Dermis blood vessel endothelial cell (primary cell): Measurements from ENCODE around the gene GPR37L1. TPM values are rescaled to one million over a fixed set of nuclear protein-coding genes. Genes with fewer than 3 reads are reported as not detected.

Source experiments
- DNase-seq: peaks from one replicate; pipeline ENCODE4 v3.0.0; 2010
- total RNA-seq: library from RNA; depleted of rRNA; stranded (reverse); fragments of >200 nt; gene quantifications from 2 replicates; pipeline ENCODE4 v1.2.3, GENCODE V29; 2014

Gene GPR37L1, protein sequence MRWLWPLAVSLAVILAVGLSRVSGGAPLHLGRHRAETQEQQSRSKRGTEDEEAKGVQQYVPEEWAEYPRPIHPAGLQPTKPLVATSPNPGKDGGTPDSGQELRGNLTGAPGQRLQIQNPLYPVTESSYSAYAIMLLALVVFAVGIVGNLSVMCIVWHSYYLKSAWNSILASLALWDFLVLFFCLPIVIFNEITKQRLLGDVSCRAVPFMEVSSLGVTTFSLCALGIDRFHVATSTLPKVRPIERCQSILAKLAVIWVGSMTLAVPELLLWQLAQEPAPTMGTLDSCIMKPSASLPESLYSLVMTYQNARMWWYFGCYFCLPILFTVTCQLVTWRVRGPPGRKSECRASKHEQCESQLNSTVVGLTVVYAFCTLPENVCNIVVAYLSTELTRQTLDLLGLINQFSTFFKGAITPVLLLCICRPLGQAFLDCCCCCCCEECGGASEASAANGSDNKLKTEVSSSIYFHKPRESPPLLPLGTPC
- under 0.01 TPM in 1 of 2 replicates, not detected in the other for total RNA-seq

GRCh38 chr1:202122639-202123335 is at the start of gene GPR37L1:
Gene GPR37L1, plus strand, starts transcription at chr1:202122917. Its CDS starts 47 bp downstream, at chr1:202122964.
- DNase-seq: peak; percentile 78

GRCh38 chr1:202073206-202073605 is 49.5 kb upstream of the GPR37L1 start:
- DNase-seq: no peak

DNA sequence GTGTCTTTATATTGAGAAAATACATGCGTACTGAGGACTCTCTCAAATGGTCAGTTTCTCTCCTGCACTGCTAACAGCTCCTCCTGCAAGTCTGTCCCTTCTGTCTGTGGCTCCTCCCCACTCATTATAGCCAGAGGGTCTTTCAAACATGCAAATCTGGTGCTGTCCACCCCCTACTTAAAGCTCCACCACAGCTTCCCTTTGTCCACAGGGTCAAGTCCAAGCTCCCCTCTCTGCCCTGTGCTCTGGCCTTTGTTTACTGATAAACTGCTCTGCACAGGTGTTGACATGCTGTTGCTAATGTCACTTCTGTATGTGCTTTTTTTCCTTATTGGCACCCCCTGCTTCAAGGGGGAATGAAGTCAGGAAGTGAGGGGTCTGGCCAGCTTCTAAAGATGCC is 47.7 kb upstream of the GPR37L1 start:
- DNase-seq: no peak

DNA sequence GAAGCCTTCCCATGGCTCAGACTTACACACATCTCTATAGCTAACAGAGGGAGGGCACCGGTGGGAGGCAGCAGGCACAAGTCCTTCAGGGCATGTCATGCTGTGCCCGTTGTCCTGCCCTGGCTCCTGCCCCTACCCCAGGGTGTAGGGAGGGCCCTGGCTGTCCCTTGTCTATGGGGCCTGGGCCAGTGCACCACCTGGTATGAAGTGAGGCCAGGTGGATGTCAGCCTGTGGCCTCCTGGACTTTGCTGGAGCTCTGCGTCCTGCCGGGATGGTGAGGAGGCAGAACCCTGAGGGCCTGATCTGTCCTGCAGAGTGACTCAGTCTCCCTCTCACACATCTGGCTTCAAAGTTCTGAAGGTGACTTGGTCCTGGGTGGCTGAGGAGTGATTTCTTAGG is 47.3 kb upstream of the GPR37L1 start:
- no peak for DNase-seq

DNA sequence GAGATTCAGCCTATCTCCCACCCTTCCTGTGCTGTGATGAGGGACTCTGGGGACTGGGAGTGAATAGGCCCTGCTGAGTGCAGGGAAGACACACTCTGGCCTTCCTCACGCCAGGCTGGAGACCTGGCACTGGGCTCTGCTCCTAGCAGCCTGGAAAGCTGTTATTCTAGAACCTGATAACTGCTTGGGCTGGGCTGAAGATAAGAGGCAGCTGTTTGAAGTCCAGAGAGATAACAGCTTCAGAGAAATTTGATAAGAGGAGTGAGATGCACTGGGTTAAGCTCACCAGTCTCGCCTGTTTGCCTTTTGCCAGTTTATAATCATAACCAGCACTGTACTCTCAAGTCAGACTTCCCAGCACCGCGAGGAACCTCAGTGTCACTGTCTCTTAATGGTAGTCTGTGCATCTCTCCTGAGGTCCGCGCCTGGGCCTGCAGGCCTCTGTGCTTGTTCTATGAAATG is 46.6 kb upstream of the GPR37L1 start:
- no peak for DNase-seq

DNA sequence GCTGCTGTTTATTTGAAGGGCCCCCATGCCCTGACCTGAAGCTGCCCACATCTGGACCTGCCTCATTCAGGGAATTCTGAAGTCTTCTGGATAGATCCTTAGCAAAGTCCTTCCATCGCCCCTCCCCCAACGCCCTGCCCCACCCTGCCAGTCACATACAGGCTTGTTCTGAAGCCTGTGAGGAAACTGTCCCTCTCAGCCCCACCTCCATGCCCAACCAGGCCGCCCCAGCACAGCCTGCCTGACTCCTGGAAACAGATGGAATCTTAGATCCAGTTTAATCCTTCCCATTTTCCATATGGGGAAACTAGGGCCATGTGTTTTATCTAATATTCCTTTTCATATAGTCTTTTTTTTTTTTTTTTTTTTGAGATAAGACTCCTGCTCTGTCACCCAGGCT is 44.5 kb upstream of the GPR37L1 start:
- no peak for DNase-seq

GRCh38 chr1:202081992-202082391 is 40.7 kb upstream of the GPR37L1 start:
- DNase-seq: no peak

- DNase-seq: no peak
These were observed 37.7 kb upstream of the GPR37L1 start for GRCh38 chr1:202084791-202085681.

GRCh38 chr1:202085682-202086373 is 36.9 kb upstream of the GPR37L1 start:
- DNase-seq: no peak

GRCh38 chr1:202086579-202087350 is 36.0 kb upstream of the GPR37L1 start:
- no peak for DNase-seq

DNA sequence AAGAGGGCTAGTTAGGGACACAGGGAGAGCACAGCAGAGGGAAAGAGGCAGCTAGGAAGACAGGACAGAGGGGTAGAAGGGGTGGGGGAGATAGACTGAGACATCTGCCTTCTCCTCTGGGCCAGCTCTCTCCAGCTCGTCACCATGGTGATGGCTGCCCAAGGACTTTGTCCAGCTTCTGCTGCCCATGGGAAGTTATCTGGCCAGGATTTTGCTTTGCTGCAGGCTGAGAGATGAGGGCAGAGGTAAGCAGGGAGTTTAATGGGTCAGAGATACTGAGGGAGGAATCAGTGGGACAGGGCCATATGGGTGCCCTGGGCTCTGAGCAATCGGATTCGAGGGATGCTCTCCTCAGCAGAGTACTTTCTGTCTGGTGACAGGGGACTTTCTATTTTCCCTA is 34.5 kb upstream of the GPR37L1 start:
- DNase-seq: no peak

DNA sequence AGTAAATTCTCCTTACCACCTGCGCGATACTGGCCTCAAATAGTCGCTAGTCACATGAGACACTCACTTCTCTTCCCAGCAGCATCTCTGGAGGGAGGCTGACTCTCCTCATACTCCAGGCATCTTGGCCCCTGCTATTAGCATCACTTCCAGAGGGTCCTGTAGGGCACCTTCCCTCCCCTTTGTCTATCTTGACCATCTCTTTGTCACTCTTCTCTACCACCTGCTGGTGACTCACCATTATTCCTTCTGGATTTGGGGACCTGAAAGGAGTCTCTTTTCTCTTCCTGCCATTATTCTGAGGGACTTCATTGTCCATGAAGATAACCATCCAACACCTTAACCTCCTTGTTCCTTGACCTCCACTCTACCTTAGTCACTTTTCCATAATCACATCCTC is 31.7 kb upstream of the GPR37L1 start:
- no peak for DNase-seq

DNA sequence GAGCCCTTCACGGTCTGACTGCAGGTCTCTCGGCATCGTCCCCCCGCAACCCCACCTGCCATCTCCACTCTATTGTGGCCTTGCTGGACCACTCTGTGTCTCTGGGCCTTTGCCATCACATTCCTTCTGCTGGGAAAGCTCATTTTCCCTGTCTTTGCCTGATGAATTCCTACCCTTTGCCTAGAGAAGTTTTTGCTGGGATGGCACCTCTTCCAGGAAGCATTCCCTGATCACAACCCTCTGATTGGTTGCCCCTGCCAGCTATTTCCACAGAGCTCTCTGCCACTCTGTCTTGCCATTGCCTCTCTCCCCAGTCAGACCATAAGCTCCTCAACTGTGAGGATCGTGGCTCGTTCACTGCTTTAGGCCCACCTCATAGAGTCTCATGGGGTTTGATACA is 28.9 kb upstream of the GPR37L1 start:
- no peak for DNase-seq

DNA sequence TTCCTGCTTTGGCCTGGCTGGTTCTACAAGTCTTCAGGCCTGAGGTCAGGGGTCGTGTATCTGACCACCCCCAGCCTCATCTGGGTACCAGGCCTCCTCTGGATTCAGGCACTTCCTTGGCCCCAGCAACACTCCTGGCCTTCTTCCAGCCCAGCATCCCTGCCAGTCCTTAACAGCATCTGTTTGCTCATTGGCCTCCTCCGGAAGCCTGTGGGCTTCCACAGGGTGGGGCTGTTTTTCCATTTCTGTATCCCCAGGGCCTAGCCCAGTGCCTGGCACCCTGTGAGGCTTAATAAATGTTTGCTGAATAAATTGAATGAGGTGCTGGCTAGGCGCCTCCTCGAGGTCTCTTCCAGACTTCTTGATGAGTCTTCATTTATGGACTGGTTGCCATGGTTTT is 21.5 kb upstream of the GPR37L1 start:
- no peak for DNase-seq

GRCh38 chr1:202104073-202104472 is 18.6 kb upstream of the GPR37L1 start:
- no peak for DNase-seq

DNA sequence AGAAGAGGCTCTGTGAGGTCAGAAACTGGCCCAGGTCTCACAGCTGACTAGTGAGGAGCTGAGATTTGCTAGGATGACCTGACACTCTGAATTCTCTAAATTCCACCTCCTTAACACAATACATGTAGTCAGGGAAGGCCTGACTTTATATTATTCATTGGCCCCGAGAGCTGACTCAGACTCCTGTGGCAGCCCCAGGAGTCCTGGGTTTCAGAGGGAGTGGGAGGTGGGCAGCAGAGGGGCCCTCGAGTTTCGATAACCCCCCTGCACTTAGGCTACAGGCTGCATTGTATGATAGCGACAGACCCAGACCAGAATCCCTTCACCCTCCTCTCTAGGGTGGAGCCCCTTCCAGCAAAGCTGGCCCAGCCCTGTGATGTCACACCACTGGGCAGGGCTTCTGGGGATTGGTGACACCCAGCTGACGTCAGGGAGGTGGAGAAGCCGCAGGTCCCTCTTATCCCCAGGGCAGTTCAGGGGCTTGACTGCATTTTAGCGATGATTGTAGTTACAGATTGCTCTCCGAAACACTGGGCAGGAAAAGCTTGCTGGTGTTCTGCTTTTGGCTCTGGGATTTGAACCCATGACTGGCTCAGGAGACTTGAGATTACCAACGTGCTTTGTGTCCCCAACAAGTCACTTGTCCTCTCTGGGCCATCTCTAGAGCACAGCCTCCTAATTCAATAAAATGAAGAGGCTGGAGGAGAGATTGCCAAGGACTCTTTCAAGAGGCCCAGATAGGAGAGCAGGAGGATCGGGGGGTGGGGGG is 17.0 kb upstream of the GPR37L1 start:
- DNase-seq: no peak

DNA sequence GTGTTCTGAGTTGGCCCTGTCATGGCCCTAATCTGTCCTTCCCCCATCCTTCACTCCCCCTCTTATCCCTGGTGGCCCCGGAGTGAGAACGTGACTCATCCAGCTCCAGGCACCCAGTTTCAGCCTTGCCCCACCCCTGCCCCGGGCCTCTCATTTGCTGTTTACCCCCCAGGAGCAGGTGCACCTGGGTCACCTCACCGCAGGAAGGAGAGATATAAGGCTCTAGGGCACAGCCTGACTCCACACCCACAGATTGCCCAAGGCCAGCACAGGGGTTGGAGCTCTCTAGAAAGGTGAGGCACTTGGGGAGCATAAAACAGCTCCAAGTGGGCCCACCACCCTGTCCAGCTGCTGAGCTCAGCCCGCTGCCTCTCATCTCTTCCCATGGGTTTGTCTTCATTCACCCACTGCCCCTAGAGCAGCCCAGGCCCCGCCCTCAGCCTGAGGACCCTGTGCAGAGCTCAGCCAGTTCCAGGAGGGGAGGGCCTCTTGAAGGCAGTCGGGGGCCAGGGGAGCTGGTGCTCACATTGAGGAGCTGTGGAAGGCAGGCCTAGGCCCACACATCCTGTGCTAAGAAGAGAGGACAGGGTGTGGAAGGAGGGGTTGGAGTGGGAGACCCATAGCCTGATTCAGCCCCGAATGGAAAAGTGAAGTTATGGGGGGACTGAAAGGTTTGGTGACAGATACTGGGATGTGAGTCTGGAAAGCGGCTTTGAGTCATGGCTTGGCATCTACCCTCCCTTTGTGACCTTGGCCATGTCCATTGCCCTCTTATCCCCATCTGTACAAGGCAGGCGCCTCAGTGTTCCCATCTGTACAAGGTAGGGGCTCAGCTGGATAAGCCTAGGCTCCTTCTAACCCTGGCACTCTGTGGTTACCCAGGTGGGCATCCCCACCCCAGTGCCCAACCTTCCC is 16.1 kb upstream of the GPR37L1 start:
- no peak for DNase-seq

- no peak for DNase-seq
These were observed 15.4 kb upstream of the GPR37L1 start for GRCh38 chr1:202107321-202107761.
